ENCODE results near the gene HSPA12B.

DNA sequence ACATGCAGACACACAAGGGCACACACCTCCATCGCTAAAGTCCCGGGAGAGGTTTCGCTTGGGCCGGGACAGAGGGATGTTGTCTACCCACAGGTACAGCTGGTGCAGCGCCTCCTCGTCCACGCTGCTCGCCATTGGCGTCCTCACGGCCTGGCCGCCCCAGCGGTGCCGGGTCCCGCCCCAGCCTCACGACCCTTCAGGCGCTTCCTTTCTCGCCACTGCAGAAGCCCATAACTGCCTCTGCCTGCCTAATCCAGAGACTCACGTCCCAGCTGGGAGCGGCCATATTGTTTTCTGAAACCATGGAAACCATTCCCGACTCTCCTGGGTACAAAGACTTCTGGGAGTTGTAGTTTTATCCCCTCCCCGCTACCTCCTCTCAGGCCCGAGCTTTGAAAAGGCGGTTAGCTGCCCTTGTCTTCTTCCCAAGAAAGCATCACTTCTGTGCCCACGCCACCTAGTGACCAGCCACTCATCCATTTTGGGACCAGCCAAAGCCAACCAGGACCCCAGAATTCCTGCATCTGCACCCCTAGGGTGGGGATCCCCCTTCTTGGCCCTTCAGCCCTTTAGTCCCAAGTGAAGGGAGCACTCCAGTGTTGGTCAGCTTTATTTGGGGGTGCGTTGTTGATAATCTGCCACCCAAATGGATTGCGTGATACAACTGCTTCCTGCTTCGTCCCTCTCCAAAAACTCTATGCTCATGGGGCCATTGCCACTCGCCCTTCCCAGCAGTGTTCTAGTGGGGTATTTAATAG lies 48.8 kb downstream of the HSPA12B start, which contains the start of gene SPEF1:
- TF ChIP-seq, protein P1, sequence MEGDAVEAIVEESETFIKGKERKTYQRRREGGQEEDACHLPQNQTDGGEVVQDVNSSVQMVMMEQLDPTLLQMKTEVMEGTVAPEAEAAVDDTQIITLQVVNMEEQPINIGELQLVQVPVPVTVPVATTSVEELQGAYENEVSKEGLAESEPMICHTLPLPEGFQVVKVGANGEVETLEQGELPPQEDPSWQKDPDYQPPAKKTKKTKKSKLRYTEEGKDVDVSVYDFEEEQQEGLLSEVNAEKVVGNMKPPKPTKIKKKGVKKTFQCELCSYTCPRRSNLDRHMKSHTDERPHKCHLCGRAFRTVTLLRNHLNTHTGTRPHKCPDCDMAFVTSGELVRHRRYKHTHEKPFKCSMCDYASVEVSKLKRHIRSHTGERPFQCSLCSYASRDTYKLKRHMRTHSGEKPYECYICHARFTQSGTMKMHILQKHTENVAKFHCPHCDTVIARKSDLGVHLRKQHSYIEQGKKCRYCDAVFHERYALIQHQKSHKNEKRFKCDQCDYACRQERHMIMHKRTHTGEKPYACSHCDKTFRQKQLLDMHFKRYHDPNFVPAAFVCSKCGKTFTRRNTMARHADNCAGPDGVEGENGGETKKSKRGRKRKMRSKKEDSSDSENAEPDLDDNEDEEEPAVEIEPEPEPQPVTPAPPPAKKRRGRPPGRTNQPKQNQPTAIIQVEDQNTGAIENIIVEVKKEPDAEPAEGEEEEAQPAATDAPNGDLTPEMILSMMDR (IDR thresholded peaks at IDR 0.05), result peak in 2 of 3 experiments; percentile 36 to 42
- TF ChIP-seq POLR2A (IDR thresholded peaks at IDR 0.05), result no peak

Measured in testis (tissue), 2 donors.